SK-N-SH treated with all-trans-retinoic acid at 6 μM for 48 hours (cell line): ENCODE data around the gene CARD14.

ENCODE experiments used
- ATAC-seq: fragments of 200-7000 bp; cut with Tn5 transposase; 3 replicates; pipeline ENCODE4 v1.9.1; 2020; ENCODE audit warnings: mild to moderate bottlenecking, moderate library complexity
- CREB5 ChIP-seq: fragments of 250-450 bp; sonication (Bioruptor Pico); IDR thresholded peaks from 2 replicates; pipeline ENCODE4 v1.5.1; 2020; ENCODE audit warnings: low read depth, mild to moderate bottlenecking, moderate library complexity
- CSDC2 ChIP-seq: fragments of 250-450 bp; sonication (Bioruptor Pico); IDR thresholded peaks from 2 replicates; pipeline ENCODE4 v1.5.0; 2020; ENCODE audit warnings: mild to moderate bottlenecking, moderate library complexity
- CSRNP3 ChIP-seq: fragments of 250-450 bp; sonication (Bioruptor Pico); IDR thresholded peaks from 2 replicates; pipeline ENCODE4 v1.5.1; 2021; ENCODE audit warnings: mild to moderate bottlenecking, moderate library complexity
- ESRRG ChIP-seq: fragments of 250-450 bp; sonication (Bioruptor Pico); IDR thresholded peaks from 2 replicates; pipeline ENCODE4 v1.6.1; 2021; ENCODE audit warnings: mild to moderate bottlenecking
- GLIS3 ChIP-seq: fragments of 250-450 bp; sonication (Bioruptor Pico); IDR thresholded peaks from 2 replicates; pipeline ENCODE4 v1.5.0; 2020; ENCODE audit warnings: mild to moderate bottlenecking, moderate library complexity
- ISL1 ChIP-seq: fragments of 250-450 bp; sonication (Bioruptor Pico); IDR thresholded peaks from 2 replicates; pipeline ENCODE4 v2.1.2; 2022; ENCODE audit warnings: mild to moderate bottlenecking, moderate library complexity
- OSR1 ChIP-seq: fragments of 250-450 bp; sonication (Bioruptor Pico); IDR thresholded peaks from 2 replicates; pipeline ENCODE4 v1.8.0; 2022; ENCODE audit warnings: moderate library complexity, mild to moderate bottlenecking, inconsistent platforms
- PATZ1 ChIP-seq: fragments of 250-450 bp; sonication (Bioruptor Pico); IDR thresholded peaks from 2 replicates; pipeline ENCODE4 v1.8.0; 2020; ENCODE audit warnings: mild to moderate bottlenecking, moderate library complexity, borderline replicate concordance
- POU6F1 ChIP-seq: fragments of 250-450 bp; sonication (Bioruptor Pico); IDR thresholded peaks from 2 replicates; pipeline ENCODE4 v1.8.0; 2021; ENCODE audit warnings: low read depth, mild to moderate bottlenecking, moderate library complexity, borderline replicate concordance
- RARB ChIP-seq: fragments of 250-450 bp; sonication (Bioruptor Pico); IDR thresholded peaks from 2 replicates; pipeline ENCODE4 v1.8.0; 2021; ENCODE audit warnings: mild to moderate bottlenecking, moderate library complexity
- SNAI2 ChIP-seq: fragments of 250-450 bp; sonication (Bioruptor Pico); IDR thresholded peaks from 2 replicates; pipeline ENCODE4 v1.5.0; 2020; ENCODE audit warnings: mild to moderate bottlenecking, moderate library complexity
- TCF4 ChIP-seq: fragments of 250-450 bp; sonication (Bioruptor Pico); IDR thresholded peaks from 2 replicates; pipeline ENCODE4 v1.8.0; 2021; ENCODE audit warnings: mild to moderate bottlenecking, moderate library complexity, borderline replicate concordance
- TSHZ2 ChIP-seq: fragments of 250-450 bp; sonication (Bioruptor Pico); IDR thresholded peaks from 2 replicates; pipeline ENCODE4 v1.5.0; 2020; ENCODE audit warnings: mild to moderate bottlenecking, moderate library complexity
- ZC3H10 ChIP-seq: fragments of 250-450 bp; sonication (Bioruptor Pico); IDR thresholded peaks from 2 replicates; pipeline ENCODE4 v1.5.1; 2021; ENCODE audit warnings: mild to moderate bottlenecking, moderate library complexity
- ZFP3 ChIP-seq: fragments of 250-450 bp; sonication (Bioruptor Pico); IDR thresholded peaks from 2 replicates; pipeline ENCODE4 v1.5.0; 2020; ENCODE audit warnings: mild to moderate bottlenecking, moderate library complexity
- ZFP30 ChIP-seq: fragments of 450-650 bp; formaldehyde crosslinking; IDR thresholded peaks from 2 replicates; pipeline ENCODE4 v1.5.0; 2022; ENCODE audit warnings: mild to moderate bottlenecking, moderate library complexity
- ZNF565 ChIP-seq: fragments of 450-650 bp; formaldehyde crosslinking; conservative IDR thresholded peaks from 2 replicates; pipeline ENCODE4 v1.5.0; 2020; ENCODE audit warnings: low read depth, mild to moderate bottlenecking, moderate library complexity

The CARD14 gene

GRCh38 chr17:80220054-80220735, 50.4 kb downstream of the CARD14 start, which contains the start of the genes SGSH and SLC26A11:
Gene SGSH, minus strand, starts transcription at chr17:80220333. Its CDS starts 20 bp downstream, at chr17:80220313.
Gene SLC26A11, plus strand, starts transcription at chr17:80220427. Its CDS starts 1,134 bp downstream, at chr17:80221561.
- no peak for TF ChIP-seq SNAI2 (CRISPR knock-in tag)
- TF ChIP-seq RARB (CRISPR knock-in tag): no peak
- TF ChIP-seq ESRRG (CRISPR knock-in tag): no peak
- TF ChIP-seq ZNF565 (CRISPR knock-in tag): no peak
- no peak for TF ChIP-seq CREB5
- no peak for TF ChIP-seq ISL1 (CRISPR knock-in tag)
- TF ChIP-seq ZFP30 (CRISPR knock-in tag): no peak
- TF ChIP-seq POU6F1: no peak
- no peak for TF ChIP-seq PATZ1 (CRISPR knock-in tag)
- TF ChIP-seq TCF4: no peak
- TF ChIP-seq CSRNP3 (CRISPR knock-in tag): no peak
- TF ChIP-seq CSDC2 (CRISPR knock-in tag): no peak
- TF ChIP-seq TSHZ2 (CRISPR knock-in tag): no peak
- no peak for TF ChIP-seq ZFP3
- TF ChIP-seq ZC3H10 (CRISPR knock-in tag): no peak
- no peak for TF ChIP-seq GLIS3 (CRISPR knock-in tag)
- peak; percentile 92 for ATAC-seq

- TF ChIP-seq PATZ1 (CRISPR knock-in tag) (peak; percentile 50; the same call in 1 of the 2 replicates), GLIS3 (CRISPR knock-in tag) (no peak), ZFP30 (CRISPR knock-in tag) (no peak), OSR1 (CRISPR knock-in tag) (no peak)
- ATAC-seq: peak; percentile 44
These were observed 50.9 kb downstream of the CARD14 start for GRCh38 chr17:80220736-80221215.
